ENCODE measurements around the gene DBR1.
"Not testable (repeated sequence)": the region's sequence is repeated elsewhere in the genome, so short reads cannot be mapped to it uniquely, and the experiment has no call there.

Gene DBR1

GRCh38 chr3:138186221-138186620 is 11.5 kb upstream of the DBR1 start:
- H3K4me1 ChIP-seq (ENCODE audit: control insufficient read depth, insufficient read depth, low read length), result 0 out of 2 replicates have a peak, but pooled peaks cover 4% of the 10 kb centered on the region
- no peak overlapping the region for H3K9ac ChIP-seq (ENCODE audit: low read length)
- H3K9me3 ChIP-seq (ENCODE audit: control insufficient read depth, insufficient read depth, low read depth, low read length), result no peaks in the 10 kb centered on the region
- peaks cover 10% of the 10 kb centered on the region; the same call in 1 of the 2 replicates for H3K27me3 ChIP-seq (ENCODE audit: control insufficient read depth, insufficient read depth, low read length)
- H3K27ac ChIP-seq (ENCODE audit: low read depth, low read length), result no peak overlapping the region
- H3K4me3 ChIP-seq (ENCODE audit: low read depth, low read length), result peak overlapping the region; percentile 82
- H3K36me3 ChIP-seq (ENCODE audit: control insufficient read depth, insufficient read depth, low read length), result peaks cover 14% of the 10 kb centered on the region

- H3K4me1 ChIP-seq (ENCODE audit: control insufficient read depth, insufficient read depth, low read length), result 0 out of 2 replicates have a peak, but pooled peaks cover 4% of the 10 kb centered on the region
- H3K36me3 ChIP-seq (ENCODE audit: control insufficient read depth, insufficient read depth, low read length), result peaks cover 6% of the 10 kb centered on the region; the same call in 1 of the 2 replicates
- H3K4me3 ChIP-seq (ENCODE audit: low read depth, low read length), result no peak overlapping the region
- no peaks in the 10 kb centered on the region for H3K9me3 ChIP-seq (ENCODE audit: control insufficient read depth, insufficient read depth, low read depth, low read length)
- no peak overlapping the region for H3K27ac ChIP-seq (ENCODE audit: low read depth, low read length)
- H3K9ac ChIP-seq (ENCODE audit: low read length), result no peak overlapping the region
- H3K27me3 ChIP-seq (ENCODE audit: control insufficient read depth, insufficient read depth, low read length), result peaks cover 10% of the 10 kb centered on the region; the same call in 1 of the 2 replicates
These were observed 10.3 kb upstream of the DBR1 start for GRCh38 chr3:138184994-138185393.

- Histone ChIP-seq H3K4me3 (ENCODE audit: low read depth, low read length) (no peak overlapping the region), H3K27ac (ENCODE audit: low read depth, low read length) (no peak overlapping the region), H3K9ac (ENCODE audit: low read length) (no peak overlapping the region), H3K9me3 (ENCODE audit: control insufficient read depth, insufficient read depth, low read depth, low read length) (no peaks in the 10 kb centered on the region), H3K36me3 (ENCODE audit: control insufficient read depth, insufficient read depth, low read length) (no peaks in the 10 kb centered on the region), H3K27me3 (ENCODE audit: control insufficient read depth, insufficient read depth, low read length) (peaks cover 2% of the 10 kb centered on the region; the same call in 1 of the 2 replicates), H3K4me1 (ENCODE audit: control insufficient read depth, insufficient read depth, low read length) (no peaks in the 10 kb centered on the region)
These were observed 5.8 kb upstream of the DBR1 start for GRCh38 chr3:138180375-138181029.

- Histone ChIP-seq H3K9ac (ENCODE audit: low read length) (peak overlapping the region; percentile 97), H3K9me3 (ENCODE audit: control insufficient read depth, insufficient read depth, low read depth, low read length) (no peaks in the 10 kb centered on the region), H3K27me3 (ENCODE audit: control insufficient read depth, insufficient read depth, low read length) (no peaks in the 10 kb centered on the region), H3K27ac (ENCODE audit: low read depth, low read length) (peak overlapping the region; percentile 91; the same call in 1 of the 2 replicates), H3K4me1 (ENCODE audit: control insufficient read depth, insufficient read depth, low read length) (no peaks in the 10 kb centered on the region), H3K36me3 (ENCODE audit: control insufficient read depth, insufficient read depth, low read length) (peaks cover 30% of the 10 kb centered on the region), H3K4me3 (ENCODE audit: low read depth, low read length) (peak overlapping the region; percentile 99)
These were observed 826 bp downstream of the DBR1 start for GRCh38 chr3:138173769-138174420.

- no peak overlapping the region for H3K27ac ChIP-seq (ENCODE audit: low read depth, low read length)
- no peak overlapping the region for H3K9ac ChIP-seq (ENCODE audit: low read length)
These were observed 2.1 kb downstream of the DBR1 start for GRCh38 chr3:138172625-138173024.

GRCh38 chr3:138165061-138165460 is 9.7 kb downstream of the DBR1 start:
- Histone ChIP-seq H3K36me3 (ENCODE audit: control insufficient read depth, insufficient read depth, low read length) (peaks cover 72% of the 10 kb centered on the region), H3K4me1 (ENCODE audit: control insufficient read depth, insufficient read depth, low read length) (no peaks in the 10 kb centered on the region), H3K27ac (ENCODE audit: low read depth, low read length) (no peak overlapping the region), H3K4me3 (ENCODE audit: low read depth, low read length) (no peak overlapping the region), H3K27me3 (ENCODE audit: control insufficient read depth, insufficient read depth, low read length) (no peaks in the 10 kb centered on the region), H3K9ac (ENCODE audit: low read length) (no peak overlapping the region), H3K9me3 (ENCODE audit: control insufficient read depth, insufficient read depth, low read depth, low read length) (no peaks in the 10 kb centered on the region)

More at GRCh38 chr3:138172625-138173024, 2.1 kb downstream of the DBR1 start:
- Histone ChIP-seq H3K36me3 (ENCODE audit: control insufficient read depth, insufficient read depth, low read length) (peaks cover 37% of the 10 kb centered on the region), H3K27me3 (ENCODE audit: control insufficient read depth, insufficient read depth, low read length) (no peaks in the 10 kb centered on the region), H3K9me3 (ENCODE audit: control insufficient read depth, insufficient read depth, low read depth, low read length) (no peaks in the 10 kb centered on the region), H3K4me1 (ENCODE audit: control insufficient read depth, insufficient read depth, low read length) (no peaks in the 10 kb centered on the region), H3K4me3 (ENCODE audit: low read depth, low read length) (no peak overlapping the region)

GRCh38 chr3:138157743-138158142 is 17.0 kb downstream of the DBR1 start:
- no peak overlapping the region for H3K9ac ChIP-seq (ENCODE audit: low read length)
- no peak overlapping the region for H3K4me3 ChIP-seq (ENCODE audit: low read depth, low read length)
- peaks cover 16% of the 10 kb centered on the region for H3K36me3 ChIP-seq (ENCODE audit: control insufficient read depth, insufficient read depth, low read length)
- no peaks in the 10 kb centered on the region for H3K4me1 ChIP-seq (ENCODE audit: control insufficient read depth, insufficient read depth, low read length)
- H3K9me3 ChIP-seq (ENCODE audit: control insufficient read depth, insufficient read depth, low read depth, low read length), result peaks cover 11% of the 10 kb centered on the region; the same call in 1 of the 2 replicates
- H3K27me3 ChIP-seq (ENCODE audit: control insufficient read depth, insufficient read depth, low read length), result no peaks in the 10 kb centered on the region
- no peak overlapping the region for H3K27ac ChIP-seq (ENCODE audit: low read depth, low read length)

- Histone ChIP-seq H3K9ac (ENCODE audit: low read length) (no peak overlapping the region), H3K4me3 (ENCODE audit: low read depth, low read length) (no peak overlapping the region), H3K27ac (ENCODE audit: low read depth, low read length) (no peak overlapping the region), H3K9me3 (ENCODE audit: control insufficient read depth, insufficient read depth, low read depth, low read length) (peaks cover 11% of the 10 kb centered on the region; the same call in 1 of the 2 replicates), H3K27me3 (ENCODE audit: control insufficient read depth, insufficient read depth, low read length) (no peaks in the 10 kb centered on the region), H3K4me1 (ENCODE audit: control insufficient read depth, insufficient read depth, low read length) (no peaks in the 10 kb centered on the region), H3K36me3 (ENCODE audit: control insufficient read depth, insufficient read depth, low read length) (no peaks in the 10 kb centered on the region)
These were observed 20.2 kb downstream of the DBR1 start for GRCh38 chr3:138154534-138154933.

GRCh38 chr3:138148503-138148902 is 26.2 kb downstream of the DBR1 start:
- Histone ChIP-seq H3K4me3 (ENCODE audit: low read depth, low read length) (no peak overlapping the region), H3K27ac (ENCODE audit: low read depth, low read length) (no peak overlapping the region), H3K9ac (ENCODE audit: low read length) (no peak overlapping the region), H3K36me3 (ENCODE audit: control insufficient read depth, insufficient read depth, low read length) (no peaks in the 10 kb centered on the region), H3K9me3 (ENCODE audit: control insufficient read depth, insufficient read depth, low read depth, low read length) (no peaks in the 10 kb centered on the region; the same call in 1 of the 2 replicates), H3K27me3 (ENCODE audit: control insufficient read depth, insufficient read depth, low read length) (no peaks in the 10 kb centered on the region), H3K4me1 (ENCODE audit: control insufficient read depth, insufficient read depth, low read length) (no peaks in the 10 kb centered on the region)

GRCh38 chr3:138142181-138142580 is 32.5 kb downstream of the DBR1 start:
- H3K9me3 ChIP-seq (ENCODE audit: control insufficient read depth, insufficient read depth, low read depth, low read length); H3K4me3 ChIP-seq (ENCODE audit: low read depth, low read length); H3K27ac ChIP-seq (ENCODE audit: low read depth, low read length); H3K4me1 ChIP-seq (ENCODE audit: control insufficient read depth, insufficient read depth, low read length); H3K27me3 ChIP-seq (ENCODE audit: control insufficient read depth, insufficient read depth, low read length); H3K9ac ChIP-seq (ENCODE audit: low read length); H3K36me3 ChIP-seq (ENCODE audit: control insufficient read depth, insufficient read depth, low read length): not testable (repeated sequence)

- no peak overlapping the region for H3K27ac ChIP-seq (ENCODE audit: low read depth, low read length)
- no peak overlapping the region for H3K4me3 ChIP-seq (ENCODE audit: low read depth, low read length)
- no peak overlapping the region for H3K9ac ChIP-seq (ENCODE audit: low read length)
These were observed 33.8 kb downstream of the DBR1 start for GRCh38 chr3:138140940-138141339.

More at GRCh38 chr3:138140940-138141339, 33.8 kb downstream of the DBR1 start:
- H3K36me3 ChIP-seq (ENCODE audit: control insufficient read depth, insufficient read depth, low read length), result no peaks in the 10 kb centered on the region
- H3K9me3 ChIP-seq (ENCODE audit: control insufficient read depth, insufficient read depth, low read depth, low read length), result no peaks in the 10 kb centered on the region
- H3K27me3 ChIP-seq (ENCODE audit: control insufficient read depth, insufficient read depth, low read length), result no peaks in the 10 kb centered on the region
- no peaks in the 10 kb centered on the region for H3K4me1 ChIP-seq (ENCODE audit: control insufficient read depth, insufficient read depth, low read length)

Data from HUES6 (cell line).